ENCODE data around the gene FOXO1. TPM values are rescaled to one million over a fixed set of nuclear protein-coding genes. Genes with fewer than 3 reads are reported as not detected.

The FOXO1 gene
- total RNA-seq, 1 donor from 2014 or later, result 19.9 TPM

DNA sequence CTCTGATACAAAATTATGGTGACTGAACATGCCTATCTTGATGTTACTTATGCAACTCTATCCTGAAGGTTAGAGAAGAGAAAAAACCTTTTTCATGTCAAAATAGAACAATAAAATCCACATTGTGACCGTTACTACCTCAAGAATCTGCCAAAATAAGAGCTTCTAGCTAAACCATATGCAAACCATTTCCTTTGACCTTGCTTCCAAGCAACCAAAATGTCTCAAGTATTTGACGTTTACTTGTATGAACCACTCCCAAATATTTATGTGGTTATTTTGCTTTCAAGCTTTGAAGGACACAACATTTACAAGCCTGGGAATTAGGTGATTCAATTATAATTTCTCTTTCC lies 13.9 kb downstream of the FOXO1 start:
- intact Hi-C loops (cut with DNase I), result no loop called here
- Histone ChIP-seq H3K27ac (no peak overlapping the region), H3K4me1 (peaks cover 69% of the 10 kb centered on the region), H3K27me3 (ENCODE audit: low read depth) (no peaks in the 10 kb centered on the region), H3K4me3 (no peak overlapping the region), H3K9me3 (no peaks in the 10 kb centered on the region), H3K36me3 (no peaks in the 10 kb centered on the region)
- DNase-seq, result no peak
- no peak for ATAC-seq
- TF ChIP-seq, protein P1, sequence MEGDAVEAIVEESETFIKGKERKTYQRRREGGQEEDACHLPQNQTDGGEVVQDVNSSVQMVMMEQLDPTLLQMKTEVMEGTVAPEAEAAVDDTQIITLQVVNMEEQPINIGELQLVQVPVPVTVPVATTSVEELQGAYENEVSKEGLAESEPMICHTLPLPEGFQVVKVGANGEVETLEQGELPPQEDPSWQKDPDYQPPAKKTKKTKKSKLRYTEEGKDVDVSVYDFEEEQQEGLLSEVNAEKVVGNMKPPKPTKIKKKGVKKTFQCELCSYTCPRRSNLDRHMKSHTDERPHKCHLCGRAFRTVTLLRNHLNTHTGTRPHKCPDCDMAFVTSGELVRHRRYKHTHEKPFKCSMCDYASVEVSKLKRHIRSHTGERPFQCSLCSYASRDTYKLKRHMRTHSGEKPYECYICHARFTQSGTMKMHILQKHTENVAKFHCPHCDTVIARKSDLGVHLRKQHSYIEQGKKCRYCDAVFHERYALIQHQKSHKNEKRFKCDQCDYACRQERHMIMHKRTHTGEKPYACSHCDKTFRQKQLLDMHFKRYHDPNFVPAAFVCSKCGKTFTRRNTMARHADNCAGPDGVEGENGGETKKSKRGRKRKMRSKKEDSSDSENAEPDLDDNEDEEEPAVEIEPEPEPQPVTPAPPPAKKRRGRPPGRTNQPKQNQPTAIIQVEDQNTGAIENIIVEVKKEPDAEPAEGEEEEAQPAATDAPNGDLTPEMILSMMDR (IDR thresholded peaks at IDR 0.05), result no peak

DNA sequence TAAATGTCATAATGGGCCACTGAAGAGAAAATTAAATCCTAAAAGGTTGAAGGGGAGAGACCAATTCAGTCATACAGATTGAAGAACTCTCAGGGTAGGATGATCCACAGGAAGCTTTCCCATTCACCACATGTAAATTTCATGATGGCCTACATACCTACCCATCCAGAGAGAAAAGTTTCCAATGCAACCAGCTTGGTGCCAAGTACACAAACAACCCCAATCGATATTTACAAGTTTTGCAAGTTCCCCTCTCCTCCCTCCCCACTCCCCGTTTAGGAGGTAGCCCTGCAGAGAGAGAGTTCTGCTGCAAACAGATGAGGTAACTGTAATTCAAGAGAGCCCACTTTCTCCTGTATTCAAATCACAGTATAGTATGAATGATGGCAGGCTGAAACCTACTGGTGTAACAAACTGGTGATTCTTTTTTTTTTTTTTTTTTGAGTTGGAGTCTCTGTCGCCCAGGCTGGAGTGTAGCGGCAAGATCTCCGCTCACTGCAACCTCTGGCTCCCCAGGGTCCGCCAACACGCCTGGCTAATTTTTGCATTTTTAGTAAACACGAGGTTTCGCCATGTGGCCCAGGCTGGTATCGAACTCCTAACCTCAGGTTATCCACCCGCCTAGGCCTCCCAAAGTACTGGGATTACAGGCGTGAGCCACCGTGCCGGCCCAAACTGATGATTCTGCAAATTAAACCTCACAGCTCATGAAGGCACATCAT lies 14.4 kb downstream of the FOXO1 start:
- H3K4me3 ChIP-seq, result no peak overlapping the region
- H3K27ac ChIP-seq, result no peak overlapping the region
- H3K36me3 ChIP-seq, result no peaks in the 10 kb centered on the region
- ATAC-seq (no peak), DNase-seq (no peak)
- H3K9me3 ChIP-seq, result no peaks in the 10 kb centered on the region
- TF ChIP-seq, protein P1 (IDR thresholded peaks at IDR 0.05), result no peak
- intact Hi-C loops (cut with DNase I), result no loop called here
- H3K27me3 ChIP-seq (ENCODE audit: low read depth), result no peaks in the 10 kb centered on the region
- peaks cover 69% of the 10 kb centered on the region for H3K4me1 ChIP-seq

DNA sequence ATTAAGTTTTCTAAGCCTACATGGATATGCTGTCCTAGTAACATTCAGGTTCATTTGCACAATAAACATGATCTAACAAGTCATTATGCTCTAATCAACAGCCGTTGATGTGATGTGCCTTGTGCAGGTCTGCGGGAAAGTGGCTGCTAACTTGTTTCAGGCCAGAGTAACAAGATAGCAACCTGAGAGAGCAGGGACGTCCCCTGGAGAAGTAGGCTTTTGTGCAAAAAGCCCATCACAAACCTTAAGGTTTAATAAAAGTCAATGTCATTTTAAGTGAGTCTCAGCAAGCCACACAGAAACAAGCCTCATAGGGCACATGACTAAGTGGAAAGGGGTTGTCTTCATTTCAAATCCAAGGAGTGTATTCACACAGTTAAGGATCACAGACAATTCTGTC lies 17.6 kb downstream of the FOXO1 start:
- Histone ChIP-seq H3K4me3 (no peak overlapping the region), H3K27me3 (ENCODE audit: low read depth) (no peaks in the 10 kb centered on the region), H3K27ac (no peak overlapping the region), H3K36me3 (no peaks in the 10 kb centered on the region), H3K4me1 (peaks cover 85% of the 10 kb centered on the region), H3K9me3 (no peaks in the 10 kb centered on the region)
- TF ChIP-seq, protein P1 (IDR thresholded peaks at IDR 0.05), result no peak
- ATAC-seq (no peak), DNase-seq (no peak)
- intact Hi-C loops (cut with DNase I), result no loop called here

DNA sequence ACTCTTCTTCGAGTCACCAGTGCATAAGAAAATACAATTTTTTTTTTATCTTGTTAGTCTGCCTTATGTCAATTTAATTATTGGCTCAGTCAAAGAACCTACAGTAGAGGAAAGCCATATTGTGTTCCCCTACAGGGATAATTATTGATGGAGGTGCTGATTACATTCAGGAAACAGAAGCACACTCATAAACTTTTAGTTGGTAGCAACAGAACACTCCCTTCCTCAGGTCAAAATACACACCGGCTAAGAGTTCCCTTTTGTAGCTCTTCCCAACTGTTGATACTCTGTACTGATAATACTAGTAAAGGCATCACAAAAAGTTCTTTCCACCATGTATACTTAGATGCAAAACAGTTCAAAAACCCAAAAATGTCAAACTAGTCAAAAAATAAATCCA lies 18.4 kb downstream of the FOXO1 start:
- no peaks in the 10 kb centered on the region for H3K36me3 ChIP-seq
- ATAC-seq (no peak), DNase-seq (no peak)
- intact Hi-C loops (cut with DNase I), result no loop called here
- no peak overlapping the region for H3K27ac ChIP-seq
- no peak overlapping the region for H3K4me3 ChIP-seq
- TF ChIP-seq, protein P1 (IDR thresholded peaks at IDR 0.05), result no peak
- peaks cover 82% of the 10 kb centered on the region for H3K4me1 ChIP-seq
- H3K9me3 ChIP-seq, result no peaks in the 10 kb centered on the region
- no peaks in the 10 kb centered on the region for H3K27me3 ChIP-seq (ENCODE audit: low read depth)

DNA sequence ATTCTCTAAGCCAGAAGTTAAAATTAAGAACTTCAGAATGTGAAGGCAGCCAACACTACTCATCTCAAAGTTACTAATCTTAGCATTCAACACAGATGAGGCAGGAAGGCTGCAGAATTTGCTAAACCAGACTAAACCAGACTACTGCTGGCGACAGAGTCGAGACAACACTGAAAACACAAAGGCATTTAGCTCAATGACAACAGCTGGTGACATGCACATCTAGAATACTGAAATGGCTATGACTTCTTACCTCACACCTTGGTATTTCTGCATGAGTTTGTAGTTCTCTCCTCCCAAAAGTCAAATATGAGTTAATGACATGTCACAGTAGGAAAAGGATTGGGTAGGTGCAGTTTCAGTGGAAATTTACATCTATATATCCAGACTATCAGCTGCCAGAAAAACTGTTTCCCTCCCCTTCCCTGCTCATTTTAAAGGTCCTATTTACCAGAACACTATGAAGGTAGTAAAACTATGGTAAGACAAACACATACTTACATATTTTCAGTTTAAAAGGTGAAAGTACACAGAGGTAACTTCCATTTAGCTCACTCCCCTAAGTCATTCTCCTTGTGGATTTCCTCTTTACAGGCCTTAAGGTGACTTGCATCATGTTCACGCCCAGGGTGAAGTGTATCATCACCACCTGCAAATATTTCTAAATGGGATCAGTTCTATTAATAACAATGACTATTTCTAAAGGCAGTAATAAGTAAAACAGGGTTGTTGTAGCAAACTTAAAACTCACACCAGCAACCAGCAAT lies 21.4 kb downstream of the FOXO1 start:
- H3K27me3 ChIP-seq (ENCODE audit: low read depth), result no peaks in the 10 kb centered on the region
- H3K36me3 ChIP-seq, result no peaks in the 10 kb centered on the region
- H3K9me3 ChIP-seq, result no peaks in the 10 kb centered on the region
- no peak overlapping the region for H3K27ac ChIP-seq
- intact Hi-C loops (cut with DNase I), result no loop called here
- peaks cover 71% of the 10 kb centered on the region for H3K4me1 ChIP-seq
- DNase-seq (no peak), ATAC-seq (no peak)
- H3K4me3 ChIP-seq, result no peak overlapping the region
- TF ChIP-seq, protein P1 (IDR thresholded peaks at IDR 0.05), result no peak
